Measurements from ENCODE around the gene PSMD5.
"Not testable (repeated sequence)": the region's sequence is repeated elsewhere in the genome, so short reads cannot be mapped to it uniquely, and the experiment has no call there.

Gene PSMD5

DNA sequence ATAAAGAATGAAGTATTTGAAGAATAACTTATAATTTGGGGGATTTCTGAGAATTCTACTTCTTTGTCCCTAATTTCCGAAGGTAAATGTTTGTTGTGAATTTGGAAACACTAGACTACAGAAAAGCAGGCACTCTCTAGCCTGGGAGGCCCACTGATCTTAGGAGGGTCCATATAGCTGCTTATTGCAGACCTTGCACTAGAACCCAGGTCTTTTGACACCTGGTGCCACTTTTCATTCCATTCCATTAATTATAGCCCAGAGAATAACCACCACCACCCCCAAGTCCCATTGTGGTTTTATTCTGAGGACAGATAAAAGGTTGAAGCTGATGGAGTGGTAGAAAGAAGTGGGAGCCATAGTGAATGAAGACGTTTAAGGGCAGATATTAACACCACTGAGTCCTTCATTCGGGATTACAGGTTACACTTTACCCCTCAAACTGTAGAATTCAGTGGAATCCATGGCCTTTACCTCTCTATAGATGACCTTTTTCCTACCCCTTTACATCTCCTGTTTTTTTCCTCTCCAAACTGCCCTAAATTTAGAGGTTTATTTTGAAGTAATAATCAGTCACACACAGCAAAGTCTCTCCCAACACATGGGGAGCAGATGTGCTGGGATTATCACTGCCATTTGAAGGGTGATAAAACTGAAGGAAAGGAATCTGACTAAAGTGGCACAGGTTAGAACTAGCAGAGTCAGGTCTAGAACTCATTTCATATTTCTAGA lies 12.0 kb upstream of the PSMD5 start:
- DNase-seq: no peak

DNA sequence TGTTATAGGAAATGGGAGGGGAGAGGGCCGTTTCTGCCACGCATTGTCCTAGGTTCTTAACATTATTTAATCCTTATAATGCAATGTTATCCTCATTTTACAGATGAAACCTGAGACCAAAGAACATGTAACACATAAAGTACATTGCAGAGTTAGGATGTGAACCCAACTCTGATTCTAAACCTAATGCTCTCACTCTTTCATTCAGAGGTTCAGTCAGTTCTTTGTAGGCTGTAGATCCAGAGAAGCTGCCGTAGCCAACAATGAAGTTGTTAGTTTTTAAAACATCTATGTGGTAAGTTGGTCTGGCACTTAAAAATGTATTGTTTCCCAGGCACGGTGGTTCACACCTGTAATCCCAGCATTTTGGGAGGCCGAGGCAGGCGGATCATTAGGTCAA lies 10.5 kb upstream of the PSMD5 start:
- DNase-seq: no peak

DNA sequence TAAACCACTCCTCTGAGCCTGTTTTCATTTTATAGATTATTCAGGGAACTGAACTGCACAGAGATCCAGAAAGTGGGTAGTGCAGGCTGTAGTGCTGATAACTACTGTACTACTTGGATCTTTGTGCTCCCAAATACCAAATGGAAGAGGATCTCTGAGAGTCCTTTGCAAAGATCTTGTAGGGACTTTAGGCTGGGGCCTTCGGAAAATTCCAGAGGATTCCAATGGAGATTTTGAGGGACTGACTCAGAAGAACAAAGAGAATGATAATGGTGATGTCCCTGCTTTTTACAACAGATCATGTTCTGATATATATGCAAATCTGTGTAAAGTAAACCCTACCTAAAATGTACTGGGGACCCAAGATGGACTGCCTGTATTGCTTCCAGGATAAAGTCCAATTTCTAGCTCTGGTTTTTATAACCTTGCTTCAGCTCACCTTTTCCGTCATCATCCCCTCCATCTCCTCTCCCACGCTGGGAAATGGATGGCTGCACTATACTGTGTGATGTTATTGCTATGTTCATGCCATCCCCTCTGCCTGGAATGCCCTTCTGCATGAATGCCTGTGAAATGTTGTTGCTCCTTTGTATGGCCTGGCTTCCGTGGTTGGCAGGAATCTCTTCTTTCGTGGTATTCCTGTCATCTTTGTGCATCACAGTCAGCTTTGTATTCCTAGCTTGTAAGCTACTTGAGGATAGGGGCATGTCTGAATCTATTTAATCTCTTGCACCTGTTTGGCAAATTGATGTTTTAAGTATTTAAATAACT lies 9.7 kb upstream of the PSMD5 start:
- no peak for DNase-seq

DNA sequence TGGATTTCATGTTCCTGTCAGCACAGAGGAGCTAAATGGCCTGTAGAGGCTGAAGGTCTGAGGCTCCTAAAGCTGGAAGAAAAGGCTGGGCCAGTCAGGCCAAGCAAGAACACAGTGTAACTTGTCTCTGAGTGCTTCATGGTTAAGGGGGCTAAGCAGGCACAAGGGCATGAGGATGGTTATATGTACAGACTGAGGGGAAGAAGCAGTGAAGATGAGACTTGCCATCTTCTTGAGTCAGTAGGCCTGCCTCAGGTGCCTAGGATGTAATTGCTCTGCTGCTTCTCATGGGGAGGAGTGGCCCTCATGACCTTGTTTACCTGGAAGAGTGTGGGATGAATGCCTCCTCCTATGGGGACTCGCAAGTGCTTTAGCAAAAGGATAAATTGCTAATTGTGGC lies 8.7 kb upstream of the PSMD5 start:
- no peak for DNase-seq

DNA sequence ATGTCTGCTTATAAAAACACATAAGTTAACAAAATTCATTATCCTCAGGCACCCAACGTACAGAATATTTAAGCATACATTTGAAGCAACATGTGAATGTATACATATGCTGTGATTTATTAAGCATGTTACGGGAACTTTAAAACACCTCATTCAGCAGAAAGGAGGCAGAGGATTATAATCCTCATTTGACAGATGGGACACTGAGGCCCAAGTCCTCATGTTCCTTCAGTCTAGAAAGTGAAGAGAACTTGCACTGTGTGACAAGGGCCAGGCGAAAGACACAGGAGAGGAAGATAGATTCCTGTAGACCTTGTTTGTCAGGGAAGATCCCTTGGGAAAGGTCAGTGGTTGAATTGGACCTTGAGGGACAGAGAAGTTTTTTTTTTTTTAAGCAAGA lies 7.6 kb upstream of the PSMD5 start:
- no peak for DNase-seq

DNA sequence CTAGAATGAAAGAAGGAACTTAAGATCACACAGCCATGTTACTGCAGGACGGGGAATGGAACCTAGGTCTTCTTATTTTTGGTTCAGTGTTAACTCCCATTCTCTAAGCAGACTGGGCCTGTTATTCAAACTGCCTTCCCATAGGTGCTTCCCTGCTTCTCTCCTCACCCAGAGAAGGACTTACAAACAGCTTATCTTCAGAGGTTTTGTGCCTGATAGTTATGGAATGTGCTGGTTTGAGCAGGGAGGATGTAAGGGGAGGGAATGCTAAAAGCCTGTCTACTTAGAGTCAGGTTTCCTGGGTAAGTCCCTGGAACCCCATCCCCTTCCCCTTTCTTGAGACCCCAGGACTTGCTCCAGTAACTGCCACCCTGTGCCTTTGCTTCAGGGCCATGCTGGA lies 4.2 kb upstream of the PSMD5 start:
- no peak for DNase-seq

DNA sequence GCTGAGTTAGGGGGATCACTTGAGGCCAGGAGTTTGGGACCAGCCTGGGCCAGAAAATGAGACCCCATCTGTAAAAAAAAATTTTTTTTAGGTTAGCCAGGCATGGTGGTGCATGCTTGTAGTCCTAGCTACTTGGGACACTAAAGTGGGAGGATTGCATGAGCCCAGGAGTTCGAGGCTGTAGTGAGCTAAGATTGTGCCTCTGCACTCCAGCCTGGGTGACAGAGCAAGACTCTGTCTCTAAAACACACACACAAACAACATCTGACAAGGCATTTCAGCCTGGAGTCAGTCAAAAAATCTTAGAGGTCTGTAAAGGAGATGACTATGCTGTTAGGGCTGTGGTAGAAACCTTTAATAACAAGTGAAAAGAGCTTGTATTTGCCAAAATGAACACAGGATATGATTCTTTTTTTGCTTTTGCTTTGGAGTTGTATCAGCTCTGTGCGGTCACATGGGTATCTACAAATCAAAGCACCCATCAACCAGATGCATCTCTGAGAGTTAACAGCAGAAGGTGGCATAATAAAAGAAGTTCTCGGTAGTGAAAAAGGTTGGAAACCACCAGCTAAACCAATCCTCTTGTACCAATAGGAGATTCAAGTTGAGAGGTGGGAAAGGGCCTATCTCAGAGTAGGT lies 3.6 kb upstream of the PSMD5 start:
- no peak for DNase-seq

DNA sequence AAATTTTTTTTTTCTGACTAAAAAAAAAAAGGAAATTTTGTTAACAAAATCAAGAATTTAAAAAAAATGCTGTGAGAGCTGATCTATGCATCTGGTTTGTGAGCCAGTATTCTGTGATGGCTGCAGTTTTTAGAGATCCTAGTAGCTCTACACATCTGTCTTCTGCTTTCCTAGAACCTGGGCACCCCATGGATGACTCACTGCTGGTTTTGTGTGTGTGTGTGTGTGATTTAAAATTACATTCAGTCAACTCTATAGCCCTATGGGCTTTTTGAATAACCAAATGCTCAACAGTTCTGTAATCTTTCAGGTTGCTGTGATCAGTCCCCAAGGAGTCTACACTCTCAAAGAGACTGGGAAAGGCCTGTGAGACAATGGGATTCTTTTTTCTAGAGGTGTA lies 2.5 kb upstream of the PSMD5 start:
- DNase-seq: no peak

DNA sequence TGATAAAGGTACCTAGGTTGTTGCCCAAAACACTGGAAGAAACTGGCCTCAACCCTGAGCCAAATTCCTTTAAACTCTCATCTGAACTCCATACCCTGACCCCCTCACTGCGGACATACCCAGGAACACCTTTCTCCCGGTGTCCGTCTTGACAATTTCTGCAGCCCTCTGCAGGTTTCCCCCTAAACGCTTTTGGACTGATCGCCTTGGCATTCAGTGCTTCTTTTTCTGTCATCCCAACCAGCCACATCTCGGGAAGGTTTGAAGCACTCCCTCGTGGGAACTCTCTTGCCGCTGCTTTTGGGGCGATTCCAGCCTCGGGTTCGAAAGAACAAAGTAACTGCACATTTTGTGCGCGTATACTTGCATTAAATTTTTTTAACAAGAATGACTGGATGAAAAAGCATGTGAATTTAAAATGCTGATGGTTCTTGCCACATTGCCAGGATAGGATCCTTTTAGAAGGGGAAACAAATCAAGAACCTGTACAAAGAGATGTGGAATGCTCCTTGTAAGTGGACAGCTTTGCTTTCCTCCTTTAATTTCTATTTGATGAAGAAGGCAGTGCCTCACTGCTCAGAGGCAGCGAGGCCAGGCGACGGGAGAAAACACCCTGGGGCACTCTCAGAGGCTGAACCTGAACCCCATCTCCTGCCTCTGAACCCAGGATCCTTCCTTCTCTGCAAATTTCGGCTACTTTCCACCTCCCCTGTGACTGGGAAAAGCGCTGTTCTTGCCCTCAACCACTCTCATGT lies 615 bp downstream of the PSMD5 start:
- peak; percentile 59 for DNase-seq

DNA sequence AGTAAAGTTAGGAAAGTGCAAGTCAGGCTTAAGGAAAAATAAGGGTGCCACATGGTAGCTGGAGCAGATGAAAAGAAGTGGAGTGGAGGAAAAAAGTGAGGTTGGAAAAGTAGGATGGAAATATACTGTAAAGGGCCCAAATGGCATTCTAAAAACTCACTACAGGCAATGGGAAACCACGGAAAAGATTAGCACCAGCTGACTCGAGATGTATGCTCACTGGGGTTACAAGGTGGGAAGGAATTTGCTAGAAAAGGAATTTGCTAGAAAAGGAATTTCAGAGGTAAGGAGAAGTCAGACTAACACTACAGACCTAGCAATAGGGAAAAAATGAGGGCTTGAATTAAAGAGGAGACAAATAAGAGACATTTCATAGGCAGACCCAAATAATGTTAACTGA lies 3.6 kb downstream of the PSMD5 start:
- DNase-seq: no peak

DNA sequence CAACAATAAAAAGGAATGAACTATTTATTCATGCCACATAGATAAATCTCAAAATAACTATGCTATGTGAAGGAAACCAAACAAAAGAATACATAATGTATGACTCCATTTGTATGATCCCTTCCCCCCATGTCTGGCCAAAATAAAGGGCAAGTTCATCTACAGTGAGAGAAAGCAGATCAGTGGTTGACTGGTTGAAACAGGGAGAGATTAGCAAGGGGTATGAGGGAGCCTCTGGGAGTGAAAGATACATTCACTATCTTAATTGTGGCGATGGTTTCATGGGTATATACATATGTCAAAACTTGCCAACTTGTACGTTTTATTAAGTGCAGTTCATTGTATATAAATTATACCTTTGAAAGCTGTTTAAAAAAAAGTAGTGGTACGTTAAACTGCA lies 4.8 kb downstream of the PSMD5 start:
- no peak for DNase-seq

DNA sequence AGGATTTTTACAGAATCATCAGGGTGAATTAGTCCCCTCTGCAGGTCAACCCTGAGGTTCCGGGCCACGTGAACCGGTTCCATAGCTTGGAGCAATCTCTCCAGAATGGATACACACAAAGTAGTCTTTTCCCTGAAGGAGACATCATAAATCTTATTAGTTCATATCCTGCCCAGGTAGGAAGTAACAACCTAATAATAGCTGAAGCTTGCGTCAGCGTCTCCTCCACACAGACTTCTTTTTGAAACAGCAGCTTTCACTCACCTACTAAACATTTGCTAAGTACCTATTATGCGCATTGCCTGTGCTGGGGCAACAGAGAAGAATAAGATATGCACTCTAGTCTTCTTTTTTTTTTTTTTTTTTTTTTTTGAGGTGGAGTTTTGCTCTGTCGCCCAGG lies 9.4 kb downstream of the PSMD5 start:
- DNase-seq: no peak

DNA sequence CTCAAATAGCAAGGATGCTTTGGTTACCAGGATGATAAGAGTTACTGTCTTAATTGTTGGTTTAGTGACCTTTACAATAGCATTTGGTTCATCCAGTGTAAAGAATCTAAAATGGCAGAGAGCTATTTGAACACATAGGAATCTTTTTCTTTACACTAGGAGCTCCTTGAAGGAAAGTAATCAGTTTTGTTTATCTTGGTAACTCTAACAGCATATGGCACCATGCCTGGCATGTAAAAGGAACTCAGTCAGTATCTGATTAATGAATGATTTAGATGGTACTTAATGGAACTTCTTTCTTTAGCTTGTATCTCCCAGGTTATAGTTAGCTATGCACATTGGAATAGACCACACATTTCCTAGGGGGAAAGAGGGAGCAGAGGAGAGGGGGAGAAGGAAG lies 9.9 kb downstream of the PSMD5 start:
- DNase-seq: no peak

DNA sequence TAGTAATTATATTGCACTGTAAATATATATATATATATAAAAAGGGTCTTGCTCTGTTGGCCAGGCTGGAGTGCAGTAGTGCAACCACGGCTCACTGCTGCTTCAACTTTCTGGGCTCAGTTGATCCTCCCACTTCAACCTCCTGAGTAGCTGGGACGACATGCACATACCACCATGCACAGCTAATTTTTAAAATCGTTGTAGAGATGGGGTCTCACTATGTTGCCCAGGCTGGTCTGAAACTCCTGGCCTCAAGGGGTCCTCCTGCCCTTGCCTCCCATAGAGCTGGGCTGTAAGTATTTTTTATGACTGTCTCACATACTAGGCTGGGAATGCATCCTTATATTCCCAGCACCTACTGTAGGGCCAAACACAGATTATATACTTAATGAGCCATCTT lies 11.9 kb downstream of the PSMD5 start:
- no peak for DNase-seq

DNA sequence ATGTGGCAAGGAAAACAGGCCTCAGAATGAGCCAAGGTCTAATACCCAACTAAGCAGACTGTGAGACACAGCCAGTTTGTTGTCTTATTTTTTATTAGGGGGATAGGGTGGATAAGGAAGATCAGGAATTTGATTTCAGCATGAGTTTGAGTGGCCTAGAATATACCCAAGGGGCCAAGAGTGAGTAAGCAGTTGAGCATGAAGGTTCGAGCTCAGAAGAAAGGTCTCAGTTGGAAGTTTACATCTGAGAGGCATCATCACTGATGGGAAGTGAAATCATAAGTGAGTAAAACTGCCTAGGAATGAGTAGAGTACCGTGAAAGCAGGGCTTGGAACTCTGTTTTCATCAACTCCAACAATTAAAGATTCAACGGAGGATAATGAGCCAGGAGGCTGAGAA lies 12.6 kb downstream of the PSMD5 start:
- no peak for DNase-seq

DNA sequence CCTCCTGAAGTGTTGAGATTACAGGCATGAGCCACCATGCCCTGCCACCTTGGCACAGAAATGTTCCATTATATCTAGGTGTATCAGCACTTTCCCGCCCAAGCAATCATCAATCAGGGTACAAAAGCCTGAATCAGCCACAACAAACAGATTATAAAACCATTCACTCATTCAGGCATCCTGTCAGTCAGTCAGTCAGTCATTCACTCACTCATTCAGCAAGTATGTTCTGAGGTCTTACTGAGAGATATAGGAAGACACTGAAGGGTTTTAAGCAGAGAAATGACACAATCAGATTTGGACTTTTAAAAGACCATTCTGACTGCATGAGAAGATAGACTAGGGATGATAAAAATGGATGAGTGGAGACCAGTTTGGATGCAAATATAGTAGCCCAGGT lies 13.1 kb downstream of the PSMD5 start:
- no peak for DNase-seq

DNA sequence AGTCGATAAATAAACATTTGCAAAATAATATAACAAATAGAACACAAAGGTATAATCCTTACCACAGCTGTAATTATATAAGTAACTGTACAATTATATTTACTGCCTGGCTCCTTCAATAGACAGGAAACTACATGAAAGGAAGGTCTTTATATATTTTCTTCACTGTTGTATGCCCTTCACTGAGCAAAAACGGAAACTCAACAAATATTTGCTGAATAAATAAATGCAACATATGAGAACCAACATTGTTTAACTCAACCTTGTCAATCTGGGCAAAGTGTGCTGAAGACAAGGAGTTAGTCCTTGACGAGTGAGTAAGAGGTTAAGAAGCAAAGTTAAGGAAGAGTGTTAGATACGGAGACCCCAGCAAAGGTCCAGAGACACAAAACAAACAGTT lies 22.6 kb downstream of the PSMD5 start:
- peak; percentile 25 for DNase-seq

DNA sequence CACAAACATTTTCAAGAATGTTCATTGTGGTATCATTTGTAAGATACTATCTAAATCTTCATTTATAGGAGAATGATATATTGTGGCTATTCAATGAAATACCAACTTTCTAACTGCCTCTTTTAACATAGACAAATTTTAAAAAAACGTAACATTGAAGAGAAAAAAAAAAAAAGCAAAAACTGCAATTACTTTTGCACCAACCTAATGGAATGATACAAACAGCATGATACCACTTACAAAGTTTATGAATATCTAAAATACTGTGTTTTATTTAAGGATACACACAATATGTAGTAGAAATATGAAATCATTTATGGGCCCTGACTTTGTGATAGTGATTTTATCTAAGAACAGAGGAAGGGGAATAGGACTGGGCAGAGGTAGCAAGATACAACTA lies 24.1 kb downstream of the PSMD5 start:
- DNase-seq: no peak

DNA sequence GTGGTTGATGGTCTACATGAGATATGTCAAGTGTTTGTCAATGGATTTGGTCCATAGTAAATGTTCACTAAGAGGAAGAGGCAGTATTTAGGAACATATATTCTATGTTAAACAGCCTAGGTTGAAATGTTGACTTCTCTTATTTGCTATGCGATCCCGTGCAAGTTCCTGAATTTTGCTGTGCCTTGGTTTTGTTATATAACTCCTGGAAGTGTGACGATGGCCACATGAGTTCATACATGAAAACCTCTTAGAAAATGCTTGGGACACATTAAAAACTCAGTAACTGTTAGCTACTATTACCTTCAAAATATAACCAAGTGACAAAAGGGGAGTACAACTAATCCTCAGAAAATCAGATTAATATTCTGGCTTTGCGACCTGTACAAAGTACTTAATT lies 27.6 kb downstream of the PSMD5 start:
- no peak for DNase-seq

DNA sequence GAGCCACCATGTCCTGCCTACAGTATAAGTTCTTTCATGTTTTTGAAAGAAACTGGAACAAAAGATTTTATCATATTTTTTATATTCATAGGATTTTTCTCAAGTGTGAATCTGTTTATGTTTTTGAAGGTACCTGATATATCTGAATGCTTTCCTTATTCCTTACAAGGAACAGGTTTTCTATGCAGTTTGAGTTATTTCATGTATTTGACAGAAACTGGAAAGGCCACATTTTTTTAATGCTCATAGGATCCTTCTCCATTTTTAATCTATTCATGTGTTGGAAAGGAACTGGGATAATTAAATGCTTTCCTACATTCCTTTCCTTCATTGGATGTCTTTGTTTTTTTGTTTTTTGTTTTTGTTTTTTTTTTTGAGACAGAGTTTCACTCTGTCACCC lies 33.8 kb downstream of the PSMD5 start:
- DNase-seq: no peak

DNA sequence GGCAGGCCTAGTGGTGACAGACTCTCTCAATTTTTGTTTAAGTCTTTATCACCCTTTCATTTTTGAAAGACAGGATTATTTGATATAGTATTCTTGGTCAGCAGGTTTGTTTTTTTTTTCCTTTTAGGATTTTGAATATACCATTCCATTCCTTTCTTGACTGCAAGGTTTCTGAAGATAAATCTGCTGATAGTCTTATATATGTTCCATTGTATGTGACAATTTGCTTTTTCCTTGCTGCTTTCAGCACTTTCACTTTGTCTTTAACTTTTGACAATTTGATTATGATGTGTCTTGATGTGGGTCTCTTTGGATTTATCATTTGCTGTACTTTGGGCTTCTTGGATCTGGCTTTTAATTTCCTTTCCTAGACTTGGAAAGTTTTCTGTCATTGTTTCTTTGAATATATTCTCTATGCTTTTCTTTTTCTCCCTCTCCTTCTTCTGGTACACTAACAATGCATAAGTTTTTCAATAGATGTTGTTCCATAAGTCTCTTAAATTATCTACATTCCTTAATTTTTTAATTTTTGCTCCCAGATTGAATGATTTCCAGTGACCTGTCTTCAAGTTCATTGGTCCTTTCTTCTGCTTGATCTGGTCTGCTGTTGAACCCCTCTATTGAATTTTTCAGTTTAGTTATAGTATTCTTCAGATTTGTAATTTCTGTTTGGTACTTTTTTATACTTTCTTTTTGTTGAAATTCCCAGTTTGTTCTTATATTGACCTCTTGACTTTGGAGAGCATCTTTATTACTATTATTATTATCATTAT lies 34.9 kb downstream of the PSMD5 start:
- DNase-seq: no peak

DNA sequence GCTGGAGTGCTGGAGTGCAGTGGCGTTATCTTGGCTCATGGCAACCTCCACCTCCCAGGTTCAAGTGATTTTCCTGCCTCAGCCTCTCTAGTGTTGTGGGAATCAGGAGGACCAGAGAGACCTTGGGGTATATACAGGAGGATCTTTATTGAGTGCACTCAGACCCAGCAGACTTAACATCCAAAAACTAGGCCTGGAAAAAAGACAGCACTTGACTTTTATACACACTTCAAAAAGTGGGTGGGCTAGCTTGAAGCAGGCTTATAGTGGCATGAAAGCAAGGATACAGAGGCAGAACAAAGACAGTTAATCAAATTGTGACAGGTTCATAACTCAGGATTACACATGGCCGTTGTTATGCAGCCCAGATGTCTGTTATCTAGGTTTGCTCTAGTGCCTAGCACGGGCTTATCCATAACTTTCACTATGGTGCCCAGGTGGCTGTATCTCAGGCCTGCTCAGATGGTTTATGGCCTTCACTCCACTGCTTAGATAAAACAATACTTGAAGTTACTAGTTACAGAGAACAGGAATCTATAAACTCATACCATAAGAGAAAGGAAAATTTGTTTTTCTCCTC lies 37.8 kb downstream of the PSMD5 start:
- DNase-seq: not testable (repeated sequence)

Measured in NCI-H69 (cell line).